LNCaP clone FGC (cell line): Measurements from ENCODE around the gene AFP.

Experiments used
- DNase-seq: peaks from one replicate; pipeline ENCODE4 v3.0.0-alpha.2; 2011; ENCODE audit warnings: low read depth
- H3K4me3 ChIP-seq: 2 replicates; pipeline ENCODE4 v1.5.1; 2011; ENCODE audit warnings: mild to moderate bottlenecking, low read depth, low read length, control low read depth
- TF ChIP-seq, protein P1 (sequence below): IDR thresholded peaks from 2 replicates; pipeline ENCODE4 v1.5.1; 2012; ENCODE audit warnings: mild to moderate bottlenecking; ENCODE audit not compliant: control insufficient read depth, insufficient read depth; ENCODE audit errors: extremely low read depth

Gene AFP

DNA sequence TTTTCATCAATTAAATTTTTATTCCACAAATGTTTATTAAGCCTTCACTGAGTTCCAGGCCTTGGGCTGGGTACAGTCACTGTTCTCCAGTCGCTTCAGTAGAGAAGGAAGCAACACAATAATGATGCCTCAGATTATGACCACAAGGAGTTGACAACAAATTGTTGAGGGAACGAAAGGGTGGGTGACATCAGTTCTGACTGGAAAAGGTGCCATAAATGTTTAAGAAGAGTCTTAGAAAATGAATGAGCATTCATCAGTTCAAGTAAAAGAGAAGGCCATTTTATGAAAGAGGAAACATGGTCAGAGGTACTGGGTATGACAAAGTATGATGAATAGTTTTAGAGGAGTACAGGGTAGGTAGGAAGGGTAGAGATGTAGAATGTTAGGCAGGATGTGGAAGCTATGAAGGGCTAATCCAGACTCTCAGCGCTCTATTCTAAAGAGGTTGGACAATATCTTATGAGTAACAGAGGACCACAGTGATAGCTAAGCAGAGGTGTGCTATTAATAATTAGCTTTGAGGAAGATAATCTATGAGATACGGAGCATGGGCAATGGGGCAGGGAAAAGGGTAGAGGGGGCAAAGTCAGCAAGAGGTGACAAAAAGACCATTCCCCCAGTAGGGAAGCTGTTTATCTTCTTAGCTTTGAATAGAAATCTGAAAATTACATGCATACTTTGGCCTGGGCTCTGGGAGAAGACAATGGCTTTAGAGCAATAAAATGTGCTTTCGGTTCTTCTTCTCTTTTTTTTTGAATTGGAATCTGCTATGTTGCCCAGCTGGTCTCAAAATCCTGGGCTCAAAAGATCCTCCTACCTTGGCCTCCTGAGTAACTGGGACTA, 20.4 kb downstream of the AFP start:
- no peak for DNase-seq
- TF ChIP-seq, protein P1, sequence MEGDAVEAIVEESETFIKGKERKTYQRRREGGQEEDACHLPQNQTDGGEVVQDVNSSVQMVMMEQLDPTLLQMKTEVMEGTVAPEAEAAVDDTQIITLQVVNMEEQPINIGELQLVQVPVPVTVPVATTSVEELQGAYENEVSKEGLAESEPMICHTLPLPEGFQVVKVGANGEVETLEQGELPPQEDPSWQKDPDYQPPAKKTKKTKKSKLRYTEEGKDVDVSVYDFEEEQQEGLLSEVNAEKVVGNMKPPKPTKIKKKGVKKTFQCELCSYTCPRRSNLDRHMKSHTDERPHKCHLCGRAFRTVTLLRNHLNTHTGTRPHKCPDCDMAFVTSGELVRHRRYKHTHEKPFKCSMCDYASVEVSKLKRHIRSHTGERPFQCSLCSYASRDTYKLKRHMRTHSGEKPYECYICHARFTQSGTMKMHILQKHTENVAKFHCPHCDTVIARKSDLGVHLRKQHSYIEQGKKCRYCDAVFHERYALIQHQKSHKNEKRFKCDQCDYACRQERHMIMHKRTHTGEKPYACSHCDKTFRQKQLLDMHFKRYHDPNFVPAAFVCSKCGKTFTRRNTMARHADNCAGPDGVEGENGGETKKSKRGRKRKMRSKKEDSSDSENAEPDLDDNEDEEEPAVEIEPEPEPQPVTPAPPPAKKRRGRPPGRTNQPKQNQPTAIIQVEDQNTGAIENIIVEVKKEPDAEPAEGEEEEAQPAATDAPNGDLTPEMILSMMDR: no peak
- H3K4me3 ChIP-seq: no peak overlapping the region

DNA sequence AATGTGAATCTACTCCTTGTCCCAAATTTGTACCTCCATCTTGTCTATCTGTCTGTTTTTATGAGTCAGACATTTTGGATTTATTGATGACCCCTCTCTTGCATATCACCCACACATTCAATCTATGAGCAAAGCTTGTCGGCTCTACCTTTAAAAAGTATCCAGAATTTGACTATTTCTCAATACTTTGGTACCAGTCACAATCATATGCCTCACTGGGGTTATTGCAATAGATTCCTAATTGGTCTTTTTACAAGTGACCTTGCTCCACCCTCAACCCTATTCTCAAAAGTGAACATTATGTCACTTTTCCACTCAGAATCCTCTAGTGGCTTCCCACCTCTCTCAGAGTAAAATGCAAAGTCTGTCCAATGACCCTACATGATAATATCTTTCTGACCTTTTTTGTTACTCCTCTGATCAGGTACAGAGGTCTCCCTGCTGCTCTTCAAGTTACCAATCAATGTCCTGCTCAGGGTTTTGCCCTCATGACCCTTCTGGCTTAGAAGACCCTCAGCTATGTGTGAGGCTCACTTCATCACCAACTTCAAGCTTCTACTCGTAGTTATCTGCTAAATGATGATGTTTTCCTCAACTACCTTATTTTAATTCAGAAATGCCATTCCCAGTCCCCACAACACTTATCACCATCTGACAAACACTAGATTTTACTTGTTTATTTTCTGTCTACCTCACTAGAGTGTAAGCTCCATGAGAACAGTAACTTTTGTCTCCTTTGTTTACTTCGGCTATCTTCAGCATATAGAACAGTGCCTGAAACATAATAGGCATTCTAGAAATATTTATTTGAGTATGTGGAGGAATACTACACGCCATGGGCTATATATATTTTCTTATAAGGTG, 22.4 kb downstream of the AFP start:
- DNase-seq: no peak
- no peak overlapping the region for H3K4me3 ChIP-seq

DNA sequence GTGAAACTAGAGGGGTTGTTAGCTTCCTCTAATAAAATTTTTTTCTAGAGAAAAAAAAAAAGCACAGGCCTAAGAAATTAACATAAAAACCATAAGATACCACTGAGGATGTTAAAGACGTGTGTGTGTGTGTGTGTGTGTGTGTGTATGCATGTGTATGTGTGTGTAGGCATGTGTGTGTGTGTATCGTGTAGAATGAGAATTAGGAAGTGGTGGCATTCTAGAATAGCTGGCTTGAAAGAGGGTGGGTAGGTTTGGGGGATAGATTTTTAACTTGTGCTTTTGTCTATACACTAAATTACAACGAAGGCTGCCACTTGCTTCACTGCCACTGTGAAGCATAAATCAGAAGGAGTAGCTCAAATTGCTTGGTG, 23.0 kb downstream of the AFP start:
- no peak for DNase-seq
- TF ChIP-seq, protein P1: no peak
- H3K4me3 ChIP-seq: no peak overlapping the region

More for the DNA sequence above, 22.4 kb downstream of the AFP start:
- TF ChIP-seq, protein P1: no peak

DNA sequence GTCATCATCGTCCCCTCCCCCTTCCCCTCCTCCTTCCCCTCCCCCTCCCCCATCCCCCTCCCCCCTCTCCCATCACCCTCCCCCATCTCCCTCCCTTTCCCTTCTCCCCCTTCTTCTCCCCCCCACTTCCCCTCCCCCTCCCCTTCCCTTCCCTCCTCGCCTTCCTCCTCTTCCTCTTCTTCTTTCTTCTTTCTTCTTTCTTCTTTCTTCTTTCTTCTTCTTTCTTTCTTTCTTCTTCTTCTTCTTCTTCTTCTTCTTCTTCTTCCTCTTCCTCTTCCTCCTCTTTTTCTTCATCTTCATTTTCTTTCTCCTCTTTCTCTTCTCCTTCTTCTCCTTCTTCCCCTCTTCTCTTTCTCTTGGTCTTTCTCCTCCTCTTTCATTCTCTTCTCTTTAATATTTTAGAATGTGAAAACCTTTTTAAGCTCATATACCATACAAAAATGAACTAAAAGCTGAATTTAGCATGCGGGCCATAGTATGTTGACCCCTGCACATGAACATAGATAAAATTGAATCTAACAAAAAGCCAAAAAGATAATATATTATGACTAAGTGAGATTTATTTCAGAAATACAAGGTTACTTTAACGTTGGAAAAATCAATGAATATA, 25.0 kb downstream of the AFP start:
- H3K4me3 ChIP-seq: no peak overlapping the region
- DNase-seq: no peak

DNA sequence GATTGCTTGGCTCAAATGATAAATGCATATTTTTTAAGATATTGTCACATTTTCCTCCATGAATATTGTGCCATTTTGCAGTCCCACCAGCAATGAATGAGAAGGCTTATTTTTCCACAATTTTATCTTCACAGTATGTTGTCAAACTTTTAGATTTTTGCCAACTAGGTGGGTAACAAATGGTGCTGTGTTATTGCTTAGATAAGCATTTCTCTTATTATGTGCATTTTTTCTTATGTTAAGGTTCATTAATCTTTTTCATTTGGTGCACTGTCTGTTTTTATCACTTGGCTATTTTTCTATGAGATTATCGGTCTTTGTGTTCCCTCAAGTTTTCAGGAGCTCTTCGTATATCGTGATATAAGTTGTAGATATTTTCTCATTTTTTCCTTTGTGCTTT, 32.1 kb downstream of the AFP start:
- TF ChIP-seq, protein P1: no peak
- H3K4me3 ChIP-seq: no peak overlapping the region

More for the DNA sequence above, 25.0 kb downstream of the AFP start:
- TF ChIP-seq, protein P1: no peak

DNA sequence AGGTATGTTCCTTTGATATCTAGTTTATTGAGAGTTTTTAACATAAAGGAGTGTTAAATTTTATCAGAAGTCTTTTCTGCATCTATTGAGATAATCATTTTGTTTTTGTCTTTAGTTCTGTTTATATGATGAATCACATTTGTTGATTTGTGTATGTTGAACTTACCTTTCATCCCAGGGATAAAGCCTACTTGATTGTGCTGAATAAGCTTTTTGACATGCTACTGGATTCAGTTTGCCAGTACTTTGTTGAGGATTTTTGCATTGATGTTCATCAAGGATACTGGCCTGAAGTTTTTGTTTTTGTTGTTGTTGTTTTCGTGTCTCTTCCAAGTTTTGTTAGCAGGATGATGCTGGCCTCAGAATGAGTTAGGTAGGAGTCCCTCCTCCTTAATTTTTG, 34.7 kb downstream of the AFP start:
- no peak for DNase-seq
- TF ChIP-seq, protein P1: no peak
- no peak overlapping the region for H3K4me3 ChIP-seq

More for the DNA sequence above, 32.1 kb downstream of the AFP start:
- no peak for DNase-seq
